GM12892 (cell line): Measurements from ENCODE around the gene ANK2.

Experiments
- POLR2A ChIP-seq: IDR thresholded peaks from 2 replicates; pipeline ENCODE4 v1.6.1; 2011; ENCODE audit warnings: low read depth, low read length, control low read depth
- TAF1 ChIP-seq: IDR thresholded peaks from 2 replicates; pipeline ENCODE4 v1.6.1; 2011; ENCODE audit warnings: low read depth, mild to moderate bottlenecking, control low read depth, low read length, borderline replicate concordance

DNA sequence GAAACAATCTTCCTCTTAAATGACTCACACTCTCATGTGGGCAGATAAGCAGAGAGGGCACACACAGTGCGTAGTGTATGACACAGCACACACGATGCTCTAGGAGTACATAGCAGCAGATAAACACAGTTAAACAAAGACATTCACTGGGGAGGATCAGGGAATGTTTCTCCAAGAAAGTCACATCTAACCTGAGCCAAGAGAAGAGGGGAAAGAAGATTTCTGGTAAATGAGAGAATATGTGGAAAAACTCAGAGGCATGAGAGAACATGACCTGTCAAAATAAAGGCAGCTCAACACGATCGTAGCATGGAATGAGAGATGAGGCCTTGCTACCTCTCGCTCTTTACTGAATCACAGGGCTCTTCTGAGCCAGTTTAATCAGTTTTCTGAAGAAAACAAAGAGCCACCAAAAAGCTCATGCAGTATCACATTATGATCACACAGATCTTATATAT is 251.0 kb downstream of the ANK2 start:
- no peak for TF ChIP-seq TAF1
- TF ChIP-seq POLR2A, result no peak
